ENCODE results near the gene CLK1.

The CLK1 gene

DNA sequence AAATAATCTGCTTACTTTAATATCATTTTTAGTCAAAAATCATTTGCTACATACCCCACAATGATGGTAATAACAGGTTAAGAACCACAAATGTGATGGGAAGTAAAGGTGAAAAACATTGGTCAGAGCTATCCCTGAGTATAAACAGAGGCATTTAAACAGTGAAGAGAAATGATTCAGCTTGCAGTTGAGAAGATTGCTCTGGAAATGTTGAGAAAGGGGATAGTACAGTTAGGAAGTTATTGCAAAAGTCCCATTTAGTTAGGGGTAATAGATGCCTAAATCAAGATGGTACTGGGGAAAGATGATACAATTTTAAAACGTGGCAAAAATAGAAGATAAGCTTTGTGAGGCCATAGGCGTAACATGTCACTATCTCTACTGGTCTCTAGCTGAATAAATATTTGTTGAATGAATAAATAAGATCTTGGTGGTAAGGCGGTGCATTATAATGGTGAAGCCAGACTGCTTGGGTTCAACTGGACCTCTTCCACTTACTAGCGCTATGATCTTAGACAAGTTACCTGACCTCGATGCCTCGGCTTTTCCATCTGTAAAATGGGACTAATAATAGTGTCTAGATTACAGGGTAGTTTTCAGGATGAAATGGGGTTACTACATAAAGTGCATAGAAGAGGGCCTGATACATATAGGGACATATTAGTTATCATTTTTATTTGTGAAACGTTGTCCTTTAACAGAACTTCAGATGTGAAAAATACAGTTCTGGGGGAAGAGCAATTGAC lies 54.8 kb downstream of the CLK1 start:
- H3K27me3 Mint-ChIP-seq, result no peaks in the 10 kb centered on the region
- H3K36me3 Mint-ChIP-seq, result peaks cover 15% of the 10 kb centered on the region
- no peaks in the 10 kb centered on the region for H3K9me3 Mint-ChIP-seq (ENCODE audit: low read depth)
- peak overlapping the region; percentile 91 for H3K4me3 Mint-ChIP-seq
- H3K4me1 Mint-ChIP-seq (ENCODE audit: low read depth), result peaks cover 32% of the 10 kb centered on the region
- peak overlapping the region; percentile 74 for H3K27ac Mint-ChIP-seq

All from activated naive CD8-positive, alpha-beta T cell (primary cell).